ENCODE measurements around the gene PNLIP.

The PNLIP gene

GRCh38 chr10:116598329-116598728 lies 52.6 kb downstream of the PNLIP start:
- TF ChIP-seq TAF1 (IDR thresholded peaks at IDR 0.05; ENCODE audit: borderline replicate concordance, insufficient read depth, low read length) (no peak), SIN3A (IDR thresholded peaks at IDR 0.05; ENCODE audit: borderline replicate concordance, insufficient read depth, low read length) (no peak), POLR2AphosphoS5 (IDR thresholded peaks at IDR 0.05; ENCODE audit: low read depth, low read length) (no peak), REST (IDR thresholded peaks at IDR 0.05; ENCODE audit: insufficient read depth in 1 of 2, low read depth in 2 of 2, low read length in 2 of 2) (no peak)

DNA sequence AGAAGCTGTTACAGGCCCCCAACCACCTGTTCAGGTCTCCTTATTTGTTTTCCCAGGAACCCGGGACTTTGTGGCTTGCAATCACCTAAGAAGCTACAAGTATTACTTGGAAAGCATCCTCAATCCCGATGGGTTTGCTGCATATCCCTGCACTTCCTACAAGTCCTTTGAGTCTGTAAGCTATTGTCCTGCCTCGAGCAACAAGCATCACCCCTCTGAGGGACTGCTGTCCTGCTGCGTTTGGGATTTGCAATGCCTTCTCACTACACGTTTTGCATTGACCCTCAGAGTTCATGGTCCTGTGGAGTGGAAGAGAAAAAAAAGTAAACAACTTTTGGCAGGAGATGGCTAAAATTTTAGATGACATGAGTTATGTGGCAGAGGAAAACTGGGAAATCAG lies 54.3 kb downstream of the PNLIP start:
- no peak for TF ChIP-seq POLR2AphosphoS5 (IDR thresholded peaks at IDR 0.05; ENCODE audit: low read depth, low read length)
- no peak for TF ChIP-seq REST (IDR thresholded peaks at IDR 0.05; ENCODE audit: insufficient read depth in 1 of 2, low read depth in 2 of 2, low read length in 2 of 2)
- TF ChIP-seq TAF1 (IDR thresholded peaks at IDR 0.05; ENCODE audit: borderline replicate concordance, insufficient read depth, low read length) = no peak
- no peak for TF ChIP-seq SIN3A (IDR thresholded peaks at IDR 0.05; ENCODE audit: borderline replicate concordance, insufficient read depth, low read length)
- TF ChIP-seq FOXP2 (optimal IDR thresholded peaks at IDR 0.05; ENCODE audit: borderline replicate concordance, extremely low read depth, extremely low read length, insufficient read depth) = no peak

GRCh38 chr10:116602648-116603400 lies 57.1 kb downstream of the PNLIP start:
- TF ChIP-seq SIN3A (IDR thresholded peaks at IDR 0.05; ENCODE audit: borderline replicate concordance, insufficient read depth, low read length) (no peak), FOXP2 (optimal IDR thresholded peaks at IDR 0.05; ENCODE audit: borderline replicate concordance, extremely low read depth, extremely low read length, insufficient read depth) (no peak), POLR2AphosphoS5 (IDR thresholded peaks at IDR 0.05; ENCODE audit: low read depth, low read length) (no peak), REST (IDR thresholded peaks at IDR 0.05; ENCODE audit: insufficient read depth in 1 of 2, low read depth in 2 of 2, low read length in 2 of 2) (no peak), TAF1 (IDR thresholded peaks at IDR 0.05; ENCODE audit: borderline replicate concordance, insufficient read depth, low read length) (no peak)

DNA sequence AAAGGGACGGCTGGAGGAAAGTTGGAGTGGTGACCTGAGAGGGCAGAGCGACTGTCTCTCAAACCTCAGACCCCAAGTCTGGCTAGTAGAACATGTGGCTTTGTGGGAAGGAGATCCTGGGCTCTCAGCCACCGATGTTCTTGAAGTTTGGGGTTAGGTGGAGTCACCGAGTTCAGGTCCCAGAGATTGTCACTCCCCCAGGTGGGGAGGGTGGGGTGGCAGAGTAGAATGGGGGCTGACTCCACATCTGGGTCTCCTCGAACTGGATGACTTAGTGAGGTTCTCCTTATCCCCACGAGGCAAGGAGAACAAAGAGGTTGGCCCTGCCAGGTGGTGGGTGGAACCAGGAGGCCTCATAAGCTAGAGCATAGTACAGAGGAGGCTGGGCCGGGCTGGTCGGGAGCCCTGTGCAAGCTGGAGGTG lies 60.3 kb downstream of the PNLIP start:
- TF ChIP-seq TAF1 (IDR thresholded peaks at IDR 0.05; ENCODE audit: borderline replicate concordance, insufficient read depth, low read length) = no peak
- TF ChIP-seq POLR2AphosphoS5 (IDR thresholded peaks at IDR 0.05; ENCODE audit: low read depth, low read length) = no peak
- TF ChIP-seq SIN3A (IDR thresholded peaks at IDR 0.05; ENCODE audit: borderline replicate concordance, insufficient read depth, low read length) = no peak
- no peak for TF ChIP-seq FOXP2 (optimal IDR thresholded peaks at IDR 0.05; ENCODE audit: borderline replicate concordance, extremely low read depth, extremely low read length, insufficient read depth)
- no peak for TF ChIP-seq REST (IDR thresholded peaks at IDR 0.05; ENCODE audit: insufficient read depth in 1 of 2, low read depth in 2 of 2, low read length in 2 of 2)
